Myocyte (in vitro differentiated cells): ENCODE results near the gene AKT3. TPM values are rescaled to one million over a fixed set of nuclear protein-coding genes. Genes with fewer than 3 reads are reported as not detected.

ENCODE experiments used
- DNase-seq: peaks from one replicate; pipeline ENCODE4 v3.0.0-alpha.2; 2012; ENCODE audit warnings: low read depth
- total RNA-seq: library from RNA; depleted of rRNA; stranded (reverse); fragments of >200 nt; gene quantifications from 2 replicates; pipeline ENCODE4 v1.2.3, GENCODE V29; 2014

Gene AKT3
- total RNA-seq, 1 donor from 2014 or later, result 9.4 TPM

GRCh38 chr1:243733670-243734307 lies 116.3 kb downstream of the AKT3 start:
- DNase-seq, result no peak

- DNase-seq, result no peak
Observed at GRCh38 chr1:243732637-243733036, 117.4 kb downstream of the AKT3 start.

- DNase-seq, result peak; percentile 74
Observed at GRCh38 chr1:243731974-243732625, 117.9 kb downstream of the AKT3 start.

- DNase-seq, result no peak
Observed at GRCh38 chr1:243731301-243731891, 118.6 kb downstream of the AKT3 start.

GRCh38 chr1:243730487-243731150 lies 119.4 kb downstream of the AKT3 start:
- no peak for DNase-seq

GRCh38 chr1:243729956-243730355 lies 120.1 kb downstream of the AKT3 start:
- DNase-seq, result no peak

- DNase-seq, result no peak
Observed at GRCh38 chr1:243727503-243728203, 122.4 kb downstream of the AKT3 start.

- DNase-seq, result no peak
Observed at GRCh38 chr1:243726806-243727502, 123.1 kb downstream of the AKT3 start.

- no peak for DNase-seq
Observed at GRCh38 chr1:243725846-243726245, 124.2 kb downstream of the AKT3 start.

GRCh38 chr1:243725075-243725474 lies 125.0 kb downstream of the AKT3 start:
- DNase-seq, result no peak

- DNase-seq, result no peak
Observed at GRCh38 chr1:243723458-243724043, 126.5 kb downstream of the AKT3 start.

GRCh38 chr1:243723050-243723449 lies 127.0 kb downstream of the AKT3 start:
- no peak for DNase-seq

- no peak for DNase-seq
Observed at GRCh38 chr1:243719476-243719875, 130.6 kb downstream of the AKT3 start.

- DNase-seq, result peak; percentile 9
Observed at GRCh38 chr1:243718893-243719292, 131.2 kb downstream of the AKT3 start.

- DNase-seq, result no peak
Observed at GRCh38 chr1:243718022-243718421, 132.0 kb downstream of the AKT3 start.

- DNase-seq, result no peak
Observed at GRCh38 chr1:243716906-243717305, 133.1 kb downstream of the AKT3 start.

GRCh38 chr1:243715285-243715684 lies 134.8 kb downstream of the AKT3 start:
- DNase-seq, result no peak

- peak; percentile 75 for DNase-seq
Observed at GRCh38 chr1:243713470-243714186, 136.4 kb downstream of the AKT3 start.

GRCh38 chr1:243712941-243713340 lies 137.1 kb downstream of the AKT3 start:
- DNase-seq, result no peak

- no peak for DNase-seq
Observed at GRCh38 chr1:243712242-243712641, 137.8 kb downstream of the AKT3 start.
